Stimulated activated CD8-positive, alpha-beta memory T cell treated with anti-CD3 and anti-CD28 coated beads, Interleukin-7, amount 100 ng/mL, for 48 hours (primary cell): Measurements from ENCODE around the gene HTT.
"Not testable (repeated sequence)": the region's sequence is repeated elsewhere in the genome, so short reads cannot be mapped to it uniquely, and the experiment has no call there.

Experiments
- DNase-seq, 2 donors: peaks; one replicate each; pipeline ENCODE4 v3.0.0-alpha.2; 2020; ENCODE audit warnings: low read depth in 1 of 2; ENCODE audit errors: extremely low read depth in 1 of 2

HTT gene

GRCh38 chr4:3161044-3161443, 86.6 kb downstream of the HTT start:
- not testable (repeated sequence) for DNase-seq

- not testable (repeated sequence) for DNase-seq
These were observed 92.0 kb downstream of the HTT start for GRCh38 chr4:3166434-3166833.

- DNase-seq = no peak
These were observed 93.5 kb downstream of the HTT start for GRCh38 chr4:3168029-3168428.

- DNase-seq = no peak
These were observed 100.2 kb downstream of the HTT start for GRCh38 chr4:3174371-3175338.

- no peak for DNase-seq
These were observed 102.1 kb downstream of the HTT start for GRCh38 chr4:3176367-3177229.

GRCh38 chr4:3177426-3177825, 102.9 kb downstream of the HTT start:
- DNase-seq = no peak

GRCh38 chr4:3177905-3178304, 103.4 kb downstream of the HTT start:
- DNase-seq = no peak

- no peak for DNase-seq
These were observed 103.9 kb downstream of the HTT start for GRCh38 chr4:3178351-3178750.

GRCh38 chr4:3179126-3179706, 104.7 kb downstream of the HTT start:
- no peak for DNase-seq

GRCh38 chr4:3183008-3183407, 108.5 kb downstream of the HTT start:
- DNase-seq = no peak

GRCh38 chr4:3184725-3185124, 110.2 kb downstream of the HTT start:
- DNase-seq = no peak

- no peak for DNase-seq
These were observed 112.1 kb downstream of the HTT start for GRCh38 chr4:3186609-3187008.

- no peak for DNase-seq
These were observed 113.6 kb downstream of the HTT start for GRCh38 chr4:3188118-3188517.

- no peak for DNase-seq
These were observed 115.0 kb downstream of the HTT start for GRCh38 chr4:3189459-3189858.

- no peak for DNase-seq
These were observed 116.1 kb downstream of the HTT start for GRCh38 chr4:3190549-3190948.

- no peak for DNase-seq
These were observed 117.7 kb downstream of the HTT start for GRCh38 chr4:3192188-3192587.

- DNase-seq = no peak
These were observed 118.3 kb downstream of the HTT start for GRCh38 chr4:3192827-3193226.

- no peak for DNase-seq
These were observed 119.2 kb downstream of the HTT start for GRCh38 chr4:3193531-3194203.

GRCh38 chr4:3196670-3197359, 122.3 kb downstream of the HTT start:
- no peak for DNase-seq
